Mononuclear cell (primary cell): ENCODE results near the gene ZBTB7B. TPM values are rescaled to one million over a fixed set of nuclear protein-coding genes. Genes with fewer than 3 reads are reported as not detected.

Source experiments
- total RNA-seq: library from RNA; depleted of rRNA; stranded (reverse); fragments of >200 nt; gene quantifications from one replicate; pipeline ENCODE4 v1.2.3, GENCODE V29; 2012

Gene ZBTB7B
- total RNA-seq, 1 donor: 39.6 TPM

Other genes starting within 250 kb of the ZBTB7B start
- gene KCNN3, start 132.5 kb upstream of the ZBTB7B start, total RNA-seq: 0.21 TPM
- gene PMVK, start 66.1 kb upstream of the ZBTB7B start, total RNA-seq: 2.1 TPM
- 125 TPM for gene PBXIP1, start 46.7 kb upstream of the ZBTB7B start, total RNA-seq
- gene PYGO2, start 41.0 kb upstream of the ZBTB7B start, total RNA-seq: 13.4 TPM
- gene SHC1, start 32.1 kb upstream of the ZBTB7B start, total RNA-seq: 22.2 TPM
- gene CKS1B, start 28.1 kb upstream of the ZBTB7B start, total RNA-seq: 5.9 TPM
- gene FLAD1, start 19.5 kb upstream of the ZBTB7B start, total RNA-seq: 11.3 TPM
- gene LENEP, start 9.2 kb upstream of the ZBTB7B start, total RNA-seq: 0.63 TPM
- gene DCST2, start 31.0 kb downstream of the ZBTB7B start, total RNA-seq: 0.10 TPM
- 0.21 TPM for gene DCST1, start 31.0 kb downstream of the ZBTB7B start, total RNA-seq
- 25.1 TPM for gene ADAM15, start 48.5 kb downstream of the ZBTB7B start, total RNA-seq
- gene EFNA4, start 60.9 kb downstream of the ZBTB7B start, total RNA-seq: 2.4 TPM
- gene EFNA3, start 76.0 kb downstream of the ZBTB7B start, total RNA-seq: 0.21 TPM
- gene EFNA1, start 125.1 kb downstream of the ZBTB7B start, total RNA-seq: 0.84 TPM
- 22.4 TPM for gene SLC50A1, start 133.1 kb downstream of the ZBTB7B start, total RNA-seq
- 14.0 TPM for gene DPM3, start 137.7 kb downstream of the ZBTB7B start, total RNA-seq
- gene KRTCAP2, start 170.5 kb downstream of the ZBTB7B start, total RNA-seq: 62.0 TPM
- gene TRIM46, start 171.0 kb downstream of the ZBTB7B start, total RNA-seq: 0.52 TPM
- 8.0 TPM for gene THBS3, start 205.1 kb downstream of the ZBTB7B start, total RNA-seq
- gene MTX1, start 205.9 kb downstream of the ZBTB7B start, total RNA-seq: 16.1 TPM